ENCODE results near the gene EIF2S1.
"Not testable (repeated sequence)": the region's sequence is repeated elsewhere in the genome, so short reads cannot be mapped to it uniquely, and the experiment has no call there.

EIF2S1 gene

DNA sequence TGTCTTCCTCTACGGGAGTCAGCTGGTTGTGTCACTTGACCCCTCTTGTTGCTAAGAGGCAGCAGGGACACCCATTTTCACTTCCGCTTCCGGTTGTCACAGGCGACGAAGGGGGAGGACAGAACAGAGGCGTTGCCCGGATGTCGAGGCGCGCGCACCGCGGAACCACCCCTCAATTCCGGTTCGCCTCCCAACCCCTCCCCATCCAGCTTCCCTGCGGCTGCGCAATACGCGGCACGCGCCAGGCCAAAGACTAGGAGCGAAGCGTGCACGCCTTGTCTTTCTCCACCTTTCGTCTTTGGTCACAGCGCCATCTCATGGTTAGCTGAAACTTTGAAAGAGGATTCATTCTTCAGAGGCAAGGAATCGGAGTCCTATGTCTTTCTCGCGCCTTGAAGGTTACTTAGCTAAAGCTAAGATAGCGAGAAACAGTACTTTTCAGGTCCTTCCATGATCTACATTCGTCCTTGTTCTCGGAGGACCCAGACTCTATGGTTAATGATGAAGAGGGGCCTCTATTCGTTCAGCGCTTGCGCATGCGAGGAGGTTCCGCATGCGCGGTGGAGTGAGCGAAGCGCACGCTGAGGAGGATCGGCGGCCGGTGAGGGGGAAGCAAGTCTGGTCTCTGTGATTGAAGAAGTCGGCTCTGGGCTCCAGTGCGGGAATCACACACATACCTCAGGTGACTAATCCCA lies at the start of gene EIF2S1, which contains the start of gene ATP6V1D:
EIF2S1 (plus strand) TSS at position 554 of the 695 bp plus-strand sequence. CDS start 4,440 bp downstream, outside the sequence.
ATP6V1D (minus strand) TSS at position 30 of the 695 bp plus-strand sequence. CDS start 106 bp downstream, outside the sequence.
- Histone ChIP-seq H3K4me3 (ENCODE audit: low read length) (peak within 1 kb of the TSS; percentile 88), H3K9me3 (ENCODE audit: low read length) (no peaks in the 10 kb centered on the region), H3K27me3 (ENCODE audit: insufficient read depth, low read length) (no peaks in the 10 kb centered on the region), H3K36me3 (ENCODE audit: insufficient read depth, low read length) (peaks cover 6% of the 10 kb centered on the region), H3K4me1 (ENCODE audit: insufficient read depth, low read length) (peaks cover 42% of the 10 kb centered on the region), H2AFZ (ENCODE audit: low read depth, low read length) (peak within 1 kb of the TSS; percentile 48)

DNA sequence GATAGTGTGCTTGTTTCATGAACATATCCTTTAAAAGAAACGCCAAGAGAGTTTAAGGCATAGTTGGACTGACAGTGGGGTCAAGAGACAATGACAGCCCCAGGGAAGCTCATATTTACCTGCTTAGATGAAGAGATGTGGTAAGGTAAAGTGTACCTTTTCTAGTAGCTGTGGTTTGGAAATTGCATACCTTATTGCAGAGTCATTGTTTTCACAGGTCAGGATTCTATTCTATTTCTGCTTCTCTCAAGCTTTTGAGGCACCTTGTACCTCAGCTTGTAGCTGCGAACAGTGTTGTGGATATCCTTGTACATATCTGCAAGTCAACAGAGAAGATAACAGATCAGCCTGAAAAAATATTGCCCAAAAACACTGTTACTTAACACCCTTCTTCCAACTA lies 48.3 kb upstream of the EIF2S1 start:
- H3K36me3 ChIP-seq (ENCODE audit: insufficient read depth, low read length) = peaks cover 57% of the 10 kb centered on the region
- H3K4me3 ChIP-seq (ENCODE audit: low read length) = no peak overlapping the region
- no peaks in the 10 kb centered on the region for H3K4me1 ChIP-seq (ENCODE audit: insufficient read depth, low read length)
- H2AFZ ChIP-seq (ENCODE audit: low read depth, low read length) = no peak overlapping the region
- no peaks in the 10 kb centered on the region for H3K27me3 ChIP-seq (ENCODE audit: insufficient read depth, low read length)
- H3K9me3 ChIP-seq (ENCODE audit: low read length) = no peaks in the 10 kb centered on the region

DNA sequence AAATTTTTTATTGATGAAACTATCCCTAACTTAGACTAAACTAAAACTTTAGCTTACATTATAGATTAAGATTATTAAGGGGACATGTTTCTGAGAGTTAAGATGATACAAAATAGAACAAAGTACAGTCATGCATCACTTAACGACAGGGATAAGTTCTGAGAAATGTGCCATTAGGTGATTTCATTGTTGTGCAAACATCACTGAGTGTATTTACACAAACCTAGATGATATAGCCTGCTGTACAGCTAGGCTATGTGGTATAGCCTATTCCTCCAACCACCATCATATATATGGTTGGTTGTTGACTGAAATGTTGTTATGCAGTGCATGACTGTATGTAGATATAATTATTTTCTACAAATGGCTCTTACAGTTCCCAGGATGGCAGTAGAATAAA lies 47.0 kb upstream of the EIF2S1 start:
- Histone ChIP-seq H2AFZ (ENCODE audit: low read depth, low read length) (no peak overlapping the region), H3K36me3 (ENCODE audit: insufficient read depth, low read length) (peaks cover 64% of the 10 kb centered on the region), H3K4me1 (ENCODE audit: insufficient read depth, low read length) (no peaks in the 10 kb centered on the region), H3K9me3 (ENCODE audit: low read length) (no peaks in the 10 kb centered on the region), H3K4me3 (ENCODE audit: low read length) (no peak overlapping the region), H3K27me3 (ENCODE audit: insufficient read depth, low read length) (no peaks in the 10 kb centered on the region)

GRCh38 chr14:67317822-67318221 lies 42.3 kb upstream of the EIF2S1 start:
- Histone ChIP-seq H3K9me3 (ENCODE audit: low read length) (no peaks in the 10 kb centered on the region), H3K4me1 (ENCODE audit: insufficient read depth, low read length) (no peaks in the 10 kb centered on the region), H3K27me3 (ENCODE audit: insufficient read depth, low read length) (no peaks in the 10 kb centered on the region), H3K4me3 (ENCODE audit: low read length) (no peak overlapping the region), H2AFZ (ENCODE audit: low read depth, low read length) (no peak overlapping the region), H3K36me3 (ENCODE audit: insufficient read depth, low read length) (peaks cover 75% of the 10 kb centered on the region)

GRCh38 chr14:67319142-67319541 lies 41.0 kb upstream of the EIF2S1 start:
- Histone ChIP-seq H2AFZ (ENCODE audit: low read depth, low read length) (no peak overlapping the region), H3K9me3 (ENCODE audit: low read length) (no peaks in the 10 kb centered on the region), H3K27me3 (ENCODE audit: insufficient read depth, low read length) (no peaks in the 10 kb centered on the region), H3K4me3 (ENCODE audit: low read length) (no peak overlapping the region), H3K4me1 (ENCODE audit: insufficient read depth, low read length) (no peaks in the 10 kb centered on the region), H3K36me3 (ENCODE audit: insufficient read depth, low read length) (peaks cover 75% of the 10 kb centered on the region)

GRCh38 chr14:67329666-67330065 lies 30.5 kb upstream of the EIF2S1 start:
- peaks cover 59% of the 10 kb centered on the region for H3K36me3 ChIP-seq (ENCODE audit: insufficient read depth, low read length)
- H3K4me3 ChIP-seq (ENCODE audit: low read length); H3K9me3 ChIP-seq (ENCODE audit: low read length); H3K27me3 ChIP-seq (ENCODE audit: insufficient read depth, low read length); H2AFZ ChIP-seq (ENCODE audit: low read depth, low read length); H3K4me1 ChIP-seq (ENCODE audit: insufficient read depth, low read length): not testable (repeated sequence)

DNA sequence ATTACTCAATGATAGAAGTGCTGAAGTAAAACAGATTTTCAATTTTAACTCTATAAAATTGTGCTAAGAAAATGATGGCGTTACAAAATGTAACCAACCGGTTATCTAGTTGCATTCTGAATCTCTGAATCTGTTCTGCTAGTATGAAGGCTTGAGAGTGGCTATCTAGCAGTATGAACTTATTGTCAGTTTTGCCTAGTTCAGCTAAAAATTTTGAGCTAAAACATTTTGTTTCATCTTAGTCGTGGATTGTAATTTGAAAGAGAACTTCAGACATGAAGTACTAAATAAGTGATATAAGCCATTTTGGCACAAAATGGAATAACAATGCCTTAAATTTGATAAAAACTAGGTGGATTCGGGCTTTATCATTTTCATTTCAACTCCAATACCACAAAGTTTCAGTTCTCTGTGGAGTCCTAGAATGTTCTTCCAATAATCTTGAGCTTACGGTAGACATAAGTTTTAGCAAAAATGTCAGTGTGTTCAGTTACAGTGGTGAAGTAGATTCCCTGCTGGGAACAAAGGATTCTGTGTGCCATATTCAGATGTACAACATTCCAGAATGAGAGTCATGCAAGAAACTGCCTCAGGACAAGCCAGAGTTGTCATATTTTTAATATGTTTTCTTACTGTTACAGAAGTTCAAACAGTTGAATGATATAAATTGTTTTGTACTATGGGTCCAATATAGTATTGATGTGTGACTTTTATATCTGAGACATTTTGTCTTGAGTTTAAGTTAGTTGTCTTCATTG lies 28.6 kb upstream of the EIF2S1 start:
- Histone ChIP-seq H3K9me3 (ENCODE audit: low read length) (no peaks in the 10 kb centered on the region), H2AFZ (ENCODE audit: low read depth, low read length) (no peak overlapping the region), H3K4me3 (ENCODE audit: low read length) (no peak overlapping the region), H3K27me3 (ENCODE audit: insufficient read depth, low read length) (no peaks in the 10 kb centered on the region), H3K4me1 (ENCODE audit: insufficient read depth, low read length) (no peaks in the 10 kb centered on the region), H3K36me3 (ENCODE audit: insufficient read depth, low read length) (peaks cover 61% of the 10 kb centered on the region)

- no peaks in the 10 kb centered on the region for H3K4me1 ChIP-seq (ENCODE audit: insufficient read depth, low read length)
- peaks cover 65% of the 10 kb centered on the region for H3K36me3 ChIP-seq (ENCODE audit: insufficient read depth, low read length)
- H3K9me3 ChIP-seq (ENCODE audit: low read length) = no peaks in the 10 kb centered on the region
- no peak overlapping the region for H2AFZ ChIP-seq (ENCODE audit: low read depth, low read length)
- no peak overlapping the region for H3K4me3 ChIP-seq (ENCODE audit: low read length)
- no peaks in the 10 kb centered on the region for H3K27me3 ChIP-seq (ENCODE audit: insufficient read depth, low read length)
Observed at GRCh38 chr14:67332468-67332867, 27.7 kb upstream of the EIF2S1 start.

DNA sequence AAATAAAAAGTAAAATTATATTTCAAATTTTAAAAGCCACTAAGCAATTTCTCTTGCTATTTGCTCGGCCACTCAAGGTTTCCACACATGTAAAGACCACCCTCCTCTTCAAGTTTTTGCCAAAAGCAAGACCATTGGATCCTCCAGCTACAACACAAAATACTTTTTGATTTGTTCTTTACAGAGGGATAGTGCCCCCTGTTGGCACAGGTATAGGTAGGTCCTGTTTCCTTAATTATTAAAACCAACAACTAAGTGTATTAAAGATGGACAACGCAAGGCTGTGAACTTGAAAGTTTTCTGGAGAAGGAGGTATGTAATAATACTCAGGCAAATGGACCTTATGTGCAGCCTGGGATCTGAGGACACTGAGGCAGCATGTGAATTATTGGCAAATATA lies 24.3 kb upstream of the EIF2S1 start:
- Histone ChIP-seq H3K4me3 (ENCODE audit: low read length) (no peak overlapping the region), H2AFZ (ENCODE audit: low read depth, low read length) (no peak overlapping the region), H3K9me3 (ENCODE audit: low read length) (no peaks in the 10 kb centered on the region), H3K36me3 (ENCODE audit: insufficient read depth, low read length) (peaks cover 90% of the 10 kb centered on the region), H3K27me3 (ENCODE audit: insufficient read depth, low read length) (no peaks in the 10 kb centered on the region), H3K4me1 (ENCODE audit: insufficient read depth, low read length) (no peaks in the 10 kb centered on the region)

DNA sequence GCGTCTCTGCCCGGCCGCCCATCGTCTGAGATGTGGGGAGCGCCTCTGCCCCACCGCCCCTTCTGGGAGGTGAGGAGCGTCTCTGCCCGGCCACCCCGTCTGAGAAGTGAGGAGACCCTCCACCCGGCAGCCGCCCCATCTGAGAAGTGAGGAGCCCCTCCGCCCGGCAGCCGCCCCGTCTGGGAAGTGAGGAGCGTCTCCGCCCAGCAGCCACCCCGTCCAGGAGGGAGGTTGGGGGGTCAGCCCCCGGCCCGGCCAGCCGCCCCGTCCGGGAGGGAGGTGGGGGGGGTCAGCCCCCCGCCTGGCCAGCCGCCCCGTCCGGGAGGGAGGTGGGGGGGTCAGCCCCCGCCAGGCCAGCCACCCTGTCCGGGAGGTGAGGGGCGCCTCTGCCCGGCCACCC lies 18.9 kb upstream of the EIF2S1 start:
- not testable (repeated sequence) for H2AFZ ChIP-seq (ENCODE audit: low read depth, low read length); H3K4me3 ChIP-seq (ENCODE audit: low read length); H3K27me3 ChIP-seq (ENCODE audit: insufficient read depth, low read length); H3K9me3 ChIP-seq (ENCODE audit: low read length); H3K4me1 ChIP-seq (ENCODE audit: insufficient read depth, low read length)
- peaks cover 74% of the 10 kb centered on the region for H3K36me3 ChIP-seq (ENCODE audit: insufficient read depth, low read length)

- Histone ChIP-seq H3K4me3 (ENCODE audit: low read length) (no peak overlapping the region), H3K9me3 (ENCODE audit: low read length) (no peaks in the 10 kb centered on the region), H3K36me3 (ENCODE audit: insufficient read depth, low read length) (peaks cover 68% of the 10 kb centered on the region), H3K27me3 (ENCODE audit: insufficient read depth, low read length) (no peaks in the 10 kb centered on the region), H2AFZ (ENCODE audit: low read depth, low read length) (no peak overlapping the region), H3K4me1 (ENCODE audit: insufficient read depth, low read length) (no peaks in the 10 kb centered on the region)
Observed at GRCh38 chr14:67343601-67344230, 16.4 kb upstream of the EIF2S1 start.

DNA sequence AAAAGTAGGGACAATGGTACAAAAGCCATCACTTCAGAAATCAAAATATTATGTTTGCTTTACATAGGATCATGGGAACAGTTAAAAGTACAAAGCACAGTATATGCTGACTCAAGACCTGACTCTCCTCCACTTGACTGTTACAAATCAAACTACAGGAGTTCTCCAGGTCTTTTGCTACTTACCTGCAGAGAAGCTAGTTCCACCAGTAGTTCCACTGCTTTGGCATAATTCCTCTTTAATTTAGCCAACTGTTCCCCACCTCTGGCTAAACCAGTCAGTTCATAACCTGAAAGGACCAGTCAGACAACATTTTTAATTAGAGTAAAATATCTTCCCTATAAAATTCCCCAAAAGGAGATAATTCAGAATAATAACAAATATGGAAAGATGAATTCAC lies 14.5 kb upstream of the EIF2S1 start:
- H3K36me3 ChIP-seq (ENCODE audit: insufficient read depth, low read length) = peaks cover 69% of the 10 kb centered on the region
- no peak overlapping the region for H3K4me3 ChIP-seq (ENCODE audit: low read length)
- no peaks in the 10 kb centered on the region for H3K27me3 ChIP-seq (ENCODE audit: insufficient read depth, low read length)
- H3K9me3 ChIP-seq (ENCODE audit: low read length) = no peaks in the 10 kb centered on the region
- H3K4me1 ChIP-seq (ENCODE audit: insufficient read depth, low read length) = no peaks in the 10 kb centered on the region
- no peak overlapping the region for H2AFZ ChIP-seq (ENCODE audit: low read depth, low read length)

- H3K27me3 ChIP-seq (ENCODE audit: insufficient read depth, low read length) = no peaks in the 10 kb centered on the region
- peaks cover 43% of the 10 kb centered on the region for H3K36me3 ChIP-seq (ENCODE audit: insufficient read depth, low read length)
Observed at GRCh38 chr14:67352055-67352454, 8.1 kb upstream of the EIF2S1 start.

More at GRCh38 chr14:67352055-67352454, 8.1 kb upstream of the EIF2S1 start:
- peaks cover 6% of the 10 kb centered on the region for H3K4me1 ChIP-seq (ENCODE audit: insufficient read depth, low read length)
- no peak overlapping the region for H3K4me3 ChIP-seq (ENCODE audit: low read length)
- H2AFZ ChIP-seq (ENCODE audit: low read depth, low read length) = no peak overlapping the region
- H3K9me3 ChIP-seq (ENCODE audit: low read length) = no peaks in the 10 kb centered on the region
